H1 (cell line): ENCODE measurements around the gene RPL22L1. TPM values are rescaled to one million over a fixed set of nuclear protein-coding genes. Genes with fewer than 3 reads are reported as not detected.

Source experiments
- CREB1 ChIP-seq: IDR thresholded peaks from 2 replicates; pipeline ENCODE4 v1.6.1; 2012; ENCODE audit warnings: inconsistent platforms
- FOSL1 ChIP-seq: IDR thresholded peaks from 2 replicates; pipeline ENCODE4 v1.6.1; 2011; ENCODE audit warnings: mild to moderate bottlenecking, low read depth, low read length, moderate library complexity; ENCODE audit not compliant: insufficient read depth
- SP2 ChIP-seq: IDR thresholded peaks from 2 replicates; pipeline ENCODE4 v1.6.1; 2012; ENCODE audit warnings: mild to moderate bottlenecking, low read length, inconsistent platforms
- ZNF274 ChIP-seq: IDR thresholded peaks from 2 replicates; pipeline ENCODE4 v1.7.0; 2012; ENCODE audit warnings: low read length, borderline replicate concordance; ENCODE audit errors: extremely low read depth
- polyA plus RNA-seq, 7 experiments: library from polyadenylated mRNA; depleted of rRNA in 3 of 7; stranded (reverse) in 5 of 7; unstranded in 2 of 7; fragments of >200 nt in 5 of 7; fragments of 200-250 nt in 2 of 7; gene quantifications; 1 replicate in 5 of 7; 2 replicates in 1 of 7; 4 replicates in 1 of 7; pipeline versions ENCODE4 v1.2.1 to v1.2.3, GENCODE V29; 2011 to 2013; ENCODE audit warnings: missing spikeins in 2 of 7, mixed read lengths in 2 of 7
- total RNA-seq: library from RNA; stranded (reverse); fragmentation: NEBNext Ultra II Directional; extraction: Animal tissue kit (Norgen Biotek cat#: 25700); gene quantifications from 2 replicates; pipeline ENCODE4 v1.2.1, GENCODE V29; 2021

Gene RPL22L1
- total and polyA plus RNA-seq, 2 of the 8 experiments (the other 6 are each of a cell fraction or from before 2014, with no cell fraction given): 99.9 to 280 TPM

DNA sequence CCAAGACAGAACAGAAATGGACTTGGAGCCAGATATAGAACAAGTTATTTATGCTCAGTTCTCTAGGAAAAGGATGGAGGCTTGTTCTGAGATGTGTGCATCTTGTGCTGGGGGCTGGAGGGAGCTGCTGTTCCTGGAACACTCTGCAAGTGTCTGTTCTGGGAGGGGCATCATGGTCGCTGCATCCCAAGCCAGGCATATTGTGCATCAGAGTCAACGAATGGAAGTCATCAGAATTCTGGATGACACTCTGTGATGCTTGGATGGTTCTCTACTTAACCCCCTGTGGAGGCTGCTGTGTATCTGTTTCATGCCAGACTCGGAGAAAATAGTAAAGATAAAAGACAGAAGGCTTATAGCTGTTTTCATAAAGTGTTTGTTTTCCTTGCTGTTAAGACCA lies 34.7 kb downstream of the RPL22L1 start (continued):
- TF ChIP-seq SP2 (no peak), CREB1 (no peak), FOSL1 (no peak), ZNF274 (no peak)
